PC-3 (cell line): ENCODE results near the gene ISL2.

Source experiments
- EZH2 ChIP-seq: fragments of 300-600 bp; sonication (generic); IDR thresholded peaks from one replicate; pipeline ENCODE4 v1.6.1; 2017; ENCODE audit warnings: antibody characterized with exemption, mild to moderate bottlenecking, low read length; ENCODE audit not compliant: unreplicated experiment
- TF ChIP-seq, protein P1 (sequence below): fragments of 300-600 bp; sonication (generic); conservative IDR thresholded peaks from 2 replicates; pipeline ENCODE4 v1.5.1; 2017; ENCODE audit warnings: antibody characterized with exemption, low read depth, mild to moderate bottlenecking, low read length

DNA sequence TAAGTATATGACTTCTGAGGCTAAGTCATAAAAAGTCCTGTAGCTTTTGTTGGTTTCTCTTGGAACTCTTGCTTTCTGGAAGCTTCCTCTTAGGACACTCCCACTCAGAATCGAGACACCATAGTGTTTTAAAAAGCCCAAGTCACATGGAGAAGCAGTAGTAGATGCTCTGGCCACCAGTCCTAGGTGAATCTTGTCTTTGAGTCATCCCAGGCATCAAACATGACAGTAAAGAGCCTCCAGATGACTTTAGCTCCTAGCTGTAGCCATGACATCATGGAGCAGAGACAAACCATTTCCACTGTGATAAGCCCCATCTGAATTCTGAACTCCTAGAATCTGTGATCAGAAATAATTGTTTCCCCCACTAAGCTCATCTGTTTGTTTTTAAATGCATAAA is 42.1 kb downstream of the ISL2 start:
- TF ChIP-seq, protein P1, sequence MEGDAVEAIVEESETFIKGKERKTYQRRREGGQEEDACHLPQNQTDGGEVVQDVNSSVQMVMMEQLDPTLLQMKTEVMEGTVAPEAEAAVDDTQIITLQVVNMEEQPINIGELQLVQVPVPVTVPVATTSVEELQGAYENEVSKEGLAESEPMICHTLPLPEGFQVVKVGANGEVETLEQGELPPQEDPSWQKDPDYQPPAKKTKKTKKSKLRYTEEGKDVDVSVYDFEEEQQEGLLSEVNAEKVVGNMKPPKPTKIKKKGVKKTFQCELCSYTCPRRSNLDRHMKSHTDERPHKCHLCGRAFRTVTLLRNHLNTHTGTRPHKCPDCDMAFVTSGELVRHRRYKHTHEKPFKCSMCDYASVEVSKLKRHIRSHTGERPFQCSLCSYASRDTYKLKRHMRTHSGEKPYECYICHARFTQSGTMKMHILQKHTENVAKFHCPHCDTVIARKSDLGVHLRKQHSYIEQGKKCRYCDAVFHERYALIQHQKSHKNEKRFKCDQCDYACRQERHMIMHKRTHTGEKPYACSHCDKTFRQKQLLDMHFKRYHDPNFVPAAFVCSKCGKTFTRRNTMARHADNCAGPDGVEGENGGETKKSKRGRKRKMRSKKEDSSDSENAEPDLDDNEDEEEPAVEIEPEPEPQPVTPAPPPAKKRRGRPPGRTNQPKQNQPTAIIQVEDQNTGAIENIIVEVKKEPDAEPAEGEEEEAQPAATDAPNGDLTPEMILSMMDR = no peak
- TF ChIP-seq EZH2 = no peak
